Erythroblast (primary cell): ENCODE measurements around the gene SIPA1L3.

Source experiments
- GATA1 ChIP-seq: IDR thresholded peaks from 2 replicates; pipeline ENCODE4 v1.6.1; 2011; ENCODE audit warnings: low read depth, mild to moderate bottlenecking, control low read depth, low read length, moderate library complexity
- POLR2A ChIP-seq: IDR thresholded peaks from 2 replicates; pipeline ENCODE4 v1.6.1; 2011; ENCODE audit warnings: mild to moderate bottlenecking, low read length

DNA sequence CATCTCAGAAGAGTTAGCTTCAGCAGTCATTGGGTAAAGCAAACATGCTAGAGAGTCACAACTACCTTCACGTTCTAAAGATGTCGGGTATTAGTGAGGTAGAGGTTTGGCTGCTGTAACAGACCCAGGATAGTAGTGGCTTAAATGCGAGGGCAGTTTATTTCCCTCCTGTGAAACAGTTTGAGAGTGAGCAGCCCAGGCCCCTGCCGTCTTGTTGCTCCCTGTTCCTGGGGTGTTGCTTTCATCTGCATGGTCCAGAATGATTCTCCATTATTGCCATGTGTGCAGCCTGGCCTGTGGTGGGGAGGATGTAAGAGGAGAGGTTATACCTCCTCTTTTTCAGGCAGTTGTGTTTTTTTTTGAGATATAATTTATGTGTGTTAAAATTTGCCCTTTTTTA lies 63.7 kb downstream of the SIPA1L3 start:
- TF ChIP-seq POLR2A (no peak), GATA1 (no peak)
